Adipocyte (in vitro differentiated cells): Measurements from ENCODE around the gene SLC6A2.

Source experiments
- DNase-seq: peaks from one replicate; pipeline ENCODE4 v3.0.0-alpha.2; 2015; ENCODE audit warnings: low read depth
- H3K27me3 ChIP-seq: replicated peaks from 2 replicates; pipeline ENCODE4 v1.7.0; 2013; ENCODE audit warnings: mild to moderate bottlenecking, low read length, moderate library complexity; ENCODE audit not compliant: control insufficient read depth, insufficient read depth
- H3K36me3 ChIP-seq: 2 replicates; pipeline ENCODE4 v1.7.0; 2013; ENCODE audit warnings: low read length, mild to moderate bottlenecking, moderate library complexity; ENCODE audit not compliant: control insufficient read depth, insufficient read depth, severe bottlenecking
- H3K4me1 ChIP-seq: 2 replicates; pipeline ENCODE4 v1.7.0; 2013; ENCODE audit warnings: mild to moderate bottlenecking, low read length, moderate library complexity; ENCODE audit not compliant: control insufficient read depth, insufficient read depth
- H3K4me3 ChIP-seq: 2 replicates; pipeline ENCODE4 v1.7.0; 2013; ENCODE audit warnings: mild to moderate bottlenecking, low read length, moderate library complexity
- H3K9ac ChIP-seq: 2 replicates; pipeline ENCODE4 v1.7.0; 2013; ENCODE audit warnings: mild to moderate bottlenecking, low read length, moderate library complexity
- H3K9me3 ChIP-seq: 2 replicates; pipeline ENCODE4 v1.7.0; 2013; ENCODE audit warnings: mild to moderate bottlenecking, low read length, moderate library complexity; ENCODE audit not compliant: control insufficient read depth

The SLC6A2 gene

DNA sequence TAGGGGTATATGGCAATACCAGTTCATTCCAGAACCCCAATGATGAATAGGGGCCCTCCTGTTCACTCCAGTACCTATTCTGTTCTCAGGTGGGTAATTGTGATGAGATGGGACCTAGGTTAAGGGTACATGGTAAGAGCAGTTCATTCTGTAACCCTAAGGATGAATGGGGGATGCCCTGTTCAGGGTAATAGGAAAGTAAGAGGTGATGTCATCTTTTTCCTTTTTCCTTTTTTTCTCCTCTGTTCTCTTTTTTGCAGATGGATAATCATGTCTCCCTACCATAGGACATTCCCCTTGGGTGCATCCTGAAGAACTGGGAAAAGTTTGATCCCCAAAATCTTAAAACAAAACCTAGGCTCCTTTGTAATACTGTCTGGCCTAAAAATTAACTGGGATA is 25.0 kb upstream of the SLC6A2 start:
- H3K9ac ChIP-seq: no peak overlapping the region
- DNase-seq: no peak

DNA sequence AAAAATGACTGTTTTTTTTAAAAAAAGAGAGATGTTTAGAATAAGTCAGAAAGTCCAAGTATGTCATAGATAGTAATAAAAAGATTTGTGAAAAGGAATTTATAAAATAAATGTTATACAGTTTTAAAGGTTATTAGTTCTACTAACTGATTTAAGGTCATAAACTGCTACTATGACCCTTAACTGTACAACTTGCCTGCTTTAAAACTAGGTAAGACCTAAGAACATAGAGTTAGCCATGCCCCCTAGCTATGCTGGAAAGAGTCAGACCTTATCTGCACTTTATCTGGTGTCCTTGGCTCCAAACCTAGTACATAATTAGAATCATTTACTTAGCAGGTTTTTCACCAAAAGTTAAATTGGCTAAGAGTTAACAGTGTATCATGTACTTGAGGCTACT is 23.5 kb upstream of the SLC6A2 start:
- no peak for DNase-seq
- Histone ChIP-seq H3K4me1 (no peaks in the 10 kb centered on the region), H3K9ac (no peak overlapping the region), H3K36me3 (no peaks in the 10 kb centered on the region), H3K4me3 (no peak overlapping the region), H3K27me3 (peaks cover 26% of the 10 kb centered on the region), H3K9me3 (peaks cover 20% of the 10 kb centered on the region)

More for the DNA sequence above, 25.0 kb upstream of the SLC6A2 start:
- Histone ChIP-seq H3K4me3 (no peak overlapping the region), H3K27me3 (peaks cover 19% of the 10 kb centered on the region), H3K36me3 (no peaks in the 10 kb centered on the region), H3K4me1 (no peaks in the 10 kb centered on the region), H3K9me3 (peaks cover 20% of the 10 kb centered on the region)

DNA sequence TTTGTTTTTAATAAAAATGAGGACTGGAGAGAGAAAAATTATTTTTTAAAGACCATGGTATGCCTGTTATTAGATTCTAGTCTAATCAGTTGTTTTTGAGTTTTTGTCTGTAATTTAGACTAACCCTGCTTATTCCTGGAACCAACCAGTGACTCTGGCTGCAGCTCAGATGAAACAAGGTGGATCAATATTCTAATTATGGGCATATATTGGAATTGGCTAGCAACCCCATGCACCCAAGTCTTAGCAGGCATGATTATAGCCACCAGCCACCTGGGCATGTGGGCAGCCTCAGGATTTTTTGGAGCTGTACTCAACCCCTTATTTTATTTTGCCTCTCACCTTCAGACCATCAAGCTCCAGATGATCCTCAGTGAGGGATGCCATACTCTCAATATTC is 21.6 kb upstream of the SLC6A2 start:
- Histone ChIP-seq H3K9me3 (peaks cover 20% of the 10 kb centered on the region), H3K4me1 (no peaks in the 10 kb centered on the region), H3K9ac (no peak overlapping the region), H3K27me3 (peaks cover 40% of the 10 kb centered on the region), H3K36me3 (no peaks in the 10 kb centered on the region), H3K4me3 (no peak overlapping the region)
- no peak for DNase-seq

GRCh38 chr16:55638256-55638655 is 17.5 kb upstream of the SLC6A2 start:
- no peak overlapping the region for H3K9ac ChIP-seq
- no peaks in the 10 kb centered on the region for H3K9me3 ChIP-seq
- H3K4me3 ChIP-seq: no peak overlapping the region
- no peaks in the 10 kb centered on the region for H3K4me1 ChIP-seq
- H3K36me3 ChIP-seq: no peaks in the 10 kb centered on the region
- peaks cover 47% of the 10 kb centered on the region for H3K27me3 ChIP-seq
- DNase-seq: no peak

GRCh38 chr16:55640701-55641327 is 15.0 kb upstream of the SLC6A2 start:
- Histone ChIP-seq H3K9me3 (no peaks in the 10 kb centered on the region), H3K4me1 (peaks cover 9% of the 10 kb centered on the region), H3K9ac (no peak overlapping the region), H3K4me3 (no peak overlapping the region), H3K36me3 (no peaks in the 10 kb centered on the region), H3K27me3 (peaks cover 38% of the 10 kb centered on the region)
- DNase-seq: no peak

GRCh38 chr16:55641430-55642056 is 14.2 kb upstream of the SLC6A2 start:
- Histone ChIP-seq H3K9me3 (no peaks in the 10 kb centered on the region), H3K4me1 (peaks cover 14% of the 10 kb centered on the region), H3K27me3 (peaks cover 31% of the 10 kb centered on the region), H3K4me3 (no peak overlapping the region), H3K9ac (no peak overlapping the region), H3K36me3 (no peaks in the 10 kb centered on the region)
- peak; percentile 43 for DNase-seq

GRCh38 chr16:55642611-55643010 is 13.2 kb upstream of the SLC6A2 start:
- Histone ChIP-seq H3K9ac (no peak overlapping the region), H3K4me1 (peaks cover 14% of the 10 kb centered on the region), H3K27me3 (peaks cover 27% of the 10 kb centered on the region), H3K4me3 (no peak overlapping the region), H3K36me3 (no peaks in the 10 kb centered on the region), H3K9me3 (no peaks in the 10 kb centered on the region)
- no peak for DNase-seq

DNA sequence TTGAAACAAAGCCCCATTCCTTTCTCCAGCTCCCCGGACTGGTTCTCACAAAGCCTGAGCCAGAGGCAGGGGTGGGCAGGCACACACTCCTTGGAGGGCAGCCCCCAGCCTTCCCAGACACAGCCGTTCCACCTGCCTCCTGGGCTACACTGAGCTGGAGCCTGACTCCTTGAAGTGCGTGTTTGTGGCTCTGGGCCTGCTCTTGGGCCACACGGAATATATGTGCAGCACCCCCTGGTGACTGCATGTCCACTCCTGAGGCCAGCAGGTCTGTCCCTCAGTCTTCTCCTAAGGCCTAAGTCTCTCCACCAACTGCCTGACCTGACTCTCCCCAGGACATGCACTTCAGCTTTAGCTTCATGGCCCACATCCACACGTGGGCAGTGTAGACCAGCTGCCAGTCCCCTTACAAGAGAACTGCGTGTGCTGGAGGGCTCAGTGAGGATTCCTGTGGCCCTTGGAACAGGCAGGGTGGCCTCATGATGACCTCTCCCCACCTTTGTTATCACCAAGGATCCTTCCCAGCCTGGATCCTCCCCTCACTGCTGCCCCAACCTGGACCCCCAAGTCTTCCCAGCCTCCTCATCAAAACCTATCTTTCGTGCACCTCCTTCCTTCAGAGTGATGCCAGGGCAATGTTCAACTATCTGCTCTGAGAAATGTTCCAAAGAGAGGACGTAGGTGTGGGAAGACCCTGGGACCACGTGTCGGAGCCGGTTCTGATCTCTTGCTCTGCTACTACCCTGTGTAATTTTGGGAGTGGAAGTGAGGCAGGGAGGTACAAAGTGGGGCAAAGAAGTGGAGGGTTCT is 12.4 kb upstream of the SLC6A2 start:
- Histone ChIP-seq H3K36me3 (no peaks in the 10 kb centered on the region), H3K9me3 (no peaks in the 10 kb centered on the region), H3K27me3 (peaks cover 20% of the 10 kb centered on the region), H3K4me1 (peaks cover 14% of the 10 kb centered on the region), H3K4me3 (no peak overlapping the region), H3K9ac (no peak overlapping the region)
- no peak for DNase-seq

- Histone ChIP-seq H3K36me3 (no peaks in the 10 kb centered on the region), H3K9ac (no peak overlapping the region), H3K9me3 (no peaks in the 10 kb centered on the region), H3K27me3 (peaks cover 23% of the 10 kb centered on the region), H3K4me1 (peaks cover 14% of the 10 kb centered on the region), H3K4me3 (no peak overlapping the region)
- DNase-seq: no peak
These were observed 9.8 kb upstream of the SLC6A2 start for GRCh38 chr16:55645986-55646385.

- Histone ChIP-seq H3K4me3 (no peak overlapping the region), H3K36me3 (no peaks in the 10 kb centered on the region), H3K27me3 (peaks cover 31% of the 10 kb centered on the region)
These were observed 8.4 kb upstream of the SLC6A2 start for GRCh38 chr16:55647343-55647742.

GRCh38 chr16:55647798-55648197 is 8.0 kb upstream of the SLC6A2 start:
- no peak overlapping the region for H3K4me3 ChIP-seq
- peaks cover 14% of the 10 kb centered on the region for H3K4me1 ChIP-seq
- H3K27me3 ChIP-seq: peaks cover 35% of the 10 kb centered on the region
- peak; percentile 9 for DNase-seq
- no peaks in the 10 kb centered on the region for H3K9me3 ChIP-seq
- no peak overlapping the region for H3K9ac ChIP-seq
- H3K36me3 ChIP-seq: no peaks in the 10 kb centered on the region

More at GRCh38 chr16:55647343-55647742, 8.4 kb upstream of the SLC6A2 start:
- Histone ChIP-seq H3K9me3 (no peaks in the 10 kb centered on the region), H3K4me1 (peaks cover 14% of the 10 kb centered on the region), H3K9ac (no peak overlapping the region)
- DNase-seq: no peak
